Islet precursor cell (in vitro differentiated cells): Measurements from ENCODE around the gene UPK3BL2.
A peak's percentile ranks its signal among the peaks of the same experiment; 100 is the strongest.
"Not testable (repeated sequence)": the region's sequence is repeated elsewhere in the genome, so short reads cannot be mapped to it uniquely, and the experiment has no call there.

ENCODE experiments used
- DNase-seq: peaks from one replicate; pipeline ENCODE4 v3.0.0-alpha.2; 2018

Gene UPK3BL2

DNA sequence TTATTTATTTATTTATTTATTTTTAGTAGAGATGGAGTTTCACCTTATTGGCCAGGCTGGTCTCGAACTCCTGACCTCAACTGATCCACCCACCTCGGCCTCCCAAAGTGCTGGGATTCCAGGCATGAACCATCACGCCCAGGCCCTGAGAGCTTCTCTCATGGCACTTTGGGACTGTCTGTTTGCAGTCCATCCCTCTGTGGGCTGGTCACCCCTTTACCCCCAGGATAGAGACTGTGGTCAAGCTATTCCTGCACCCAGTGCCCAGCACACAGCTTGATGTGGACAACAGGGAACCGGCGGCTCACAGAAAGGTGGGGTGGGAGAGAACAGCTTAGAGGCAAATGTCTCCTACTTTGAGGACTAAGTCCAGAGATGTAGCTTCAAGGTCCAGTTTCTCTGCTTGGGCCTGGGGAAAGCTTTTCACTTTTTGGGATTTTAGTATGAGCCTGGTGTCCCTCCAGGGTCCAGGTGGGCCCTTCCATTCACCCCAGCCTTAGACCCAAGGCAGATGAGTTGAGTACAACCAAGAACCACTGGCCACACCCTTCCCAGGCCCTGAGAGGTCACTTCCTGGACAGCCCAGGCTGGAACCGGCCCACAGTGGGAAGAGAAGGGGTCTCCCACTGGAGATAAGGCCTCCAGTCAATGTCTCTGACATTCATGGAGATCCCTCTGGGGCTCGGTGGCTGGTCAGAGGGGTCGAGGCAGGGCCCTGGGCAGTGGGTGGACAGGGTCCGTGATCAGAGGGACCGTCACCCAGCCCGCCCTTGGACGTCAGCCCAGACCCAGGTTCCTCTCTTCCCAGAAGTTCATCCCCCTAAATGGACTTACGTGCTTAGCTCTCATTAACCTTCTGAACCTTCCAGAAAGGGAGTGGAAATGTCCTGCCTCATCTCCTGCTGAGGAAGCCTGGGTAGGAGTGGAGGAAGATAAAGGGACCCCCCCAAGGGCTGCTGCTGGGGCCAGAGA lies 15.4 kb downstream of the UPK3BL2 start:
- DNase-seq, result not testable (repeated sequence)

DNA sequence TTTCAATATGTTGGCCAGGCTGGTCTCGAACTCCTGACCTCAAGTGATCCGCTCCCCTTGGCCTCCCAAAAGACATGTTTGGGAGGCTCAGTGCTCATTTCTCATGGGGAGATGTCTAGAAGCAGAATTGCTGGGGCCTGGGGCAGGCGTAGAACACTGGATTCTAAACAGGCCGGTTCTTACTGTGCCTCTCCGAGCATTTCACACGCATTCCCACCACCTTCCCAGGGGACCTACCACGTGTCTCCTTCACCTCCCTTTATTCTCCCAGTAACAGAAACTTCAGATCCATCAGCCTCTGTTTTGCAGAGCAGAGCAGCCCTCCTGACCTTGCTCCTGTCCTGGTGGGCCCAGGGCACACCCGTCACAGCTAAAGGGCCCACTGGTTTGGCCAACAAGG lies 16.3 kb downstream of the UPK3BL2 start:
- DNase-seq, result not testable (repeated sequence)

DNA sequence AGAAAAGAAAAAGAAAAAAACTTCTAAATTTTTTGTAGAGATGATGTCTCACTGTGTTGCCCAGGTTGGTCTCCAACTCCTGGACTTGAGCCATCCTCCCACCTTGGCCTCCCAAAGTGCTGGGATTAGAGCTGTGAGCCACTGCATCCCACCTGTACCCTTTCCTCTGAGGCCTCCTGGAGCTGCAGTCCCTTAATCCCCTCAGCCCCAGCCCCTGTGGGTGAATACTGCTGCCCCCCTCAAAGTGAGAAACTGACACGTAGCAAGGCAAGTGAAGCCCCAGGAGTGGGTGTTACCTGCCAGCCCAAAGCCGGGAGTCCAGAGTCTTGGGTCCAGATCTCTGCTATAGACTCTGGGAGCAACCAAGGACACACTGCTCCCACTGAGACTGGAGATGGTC lies 18.7 kb downstream of the UPK3BL2 start:
- DNase-seq, result not testable (repeated sequence)

DNA sequence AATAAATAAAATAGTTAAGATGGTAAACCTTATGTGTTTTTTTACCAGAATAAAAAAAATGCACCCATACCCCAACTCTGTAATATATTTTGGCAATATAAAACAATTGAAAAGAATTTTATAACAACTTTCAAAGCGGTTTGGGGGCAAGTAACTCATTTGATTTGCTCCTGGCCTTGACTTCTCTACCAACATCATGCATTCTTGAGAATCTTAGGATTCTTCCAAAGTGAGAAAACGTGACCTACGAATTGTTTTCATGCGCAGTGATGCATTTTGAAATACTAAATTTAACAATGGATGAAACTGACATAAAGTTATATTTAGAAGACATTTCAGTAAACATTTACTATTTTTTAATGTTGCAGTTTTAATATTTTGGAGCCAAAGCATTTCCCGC lies 22.7 kb downstream of the UPK3BL2 start:
- DNase-seq, result not testable (repeated sequence)

DNA sequence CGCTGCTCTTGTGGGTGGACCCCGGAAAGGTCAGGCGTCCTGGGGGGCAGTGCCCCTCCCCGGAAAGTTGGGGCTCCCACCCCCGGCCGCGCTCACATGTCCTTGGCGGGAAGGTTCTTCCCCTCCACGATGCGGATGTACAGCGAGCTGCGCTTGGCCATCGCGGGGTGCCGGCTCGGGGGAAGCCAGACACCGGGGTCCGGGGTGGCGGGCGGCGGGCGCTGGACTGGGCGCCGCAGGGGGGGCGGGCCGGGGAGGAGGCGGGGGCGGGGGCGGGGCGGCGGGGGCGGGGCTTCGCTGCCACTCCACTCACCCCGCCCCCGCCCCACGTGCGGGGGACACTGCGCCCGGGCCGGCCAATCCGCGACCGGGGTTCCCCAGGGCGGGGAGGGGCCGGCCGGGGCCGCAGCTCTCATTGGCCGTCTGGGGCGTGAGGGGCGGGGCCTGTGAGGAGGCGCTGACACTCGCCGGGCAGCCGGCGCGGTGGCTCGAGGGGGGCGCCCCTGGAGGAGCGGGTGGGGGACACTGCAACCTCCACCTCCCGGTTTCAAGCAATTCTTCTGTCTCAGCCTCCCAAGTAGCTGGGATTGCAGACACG lies 25.8 kb downstream of the UPK3BL2 start, which contains the start of gene RASA4B:
TSS of gene RASA4B (minus strand) at position 228 of the 598 bp plus-strand sequence. CDS start at position 161, 67 bp downstream.
- peak; percentile 24 for DNase-seq

DNA sequence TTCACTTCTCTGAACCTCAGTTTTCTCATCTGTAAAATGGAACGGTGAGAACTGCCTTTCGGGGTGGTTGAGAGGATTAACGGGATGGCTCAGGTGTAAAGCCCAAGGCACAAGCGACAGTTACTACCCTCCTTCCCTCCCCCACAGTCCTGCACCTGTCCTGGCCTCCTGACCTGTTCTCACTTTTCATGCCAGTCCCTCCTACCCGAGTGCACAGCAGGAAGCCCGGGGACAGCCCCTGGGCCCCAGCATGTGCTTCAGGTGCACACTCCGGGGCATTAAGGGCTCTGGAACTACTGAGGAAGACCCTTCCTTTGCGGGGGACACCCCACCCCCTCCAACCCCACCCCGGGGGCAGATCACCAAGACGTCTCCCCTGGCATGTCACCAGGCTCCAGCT lies 26.5 kb downstream of the UPK3BL2 start:
- not testable (repeated sequence) for DNase-seq

DNA sequence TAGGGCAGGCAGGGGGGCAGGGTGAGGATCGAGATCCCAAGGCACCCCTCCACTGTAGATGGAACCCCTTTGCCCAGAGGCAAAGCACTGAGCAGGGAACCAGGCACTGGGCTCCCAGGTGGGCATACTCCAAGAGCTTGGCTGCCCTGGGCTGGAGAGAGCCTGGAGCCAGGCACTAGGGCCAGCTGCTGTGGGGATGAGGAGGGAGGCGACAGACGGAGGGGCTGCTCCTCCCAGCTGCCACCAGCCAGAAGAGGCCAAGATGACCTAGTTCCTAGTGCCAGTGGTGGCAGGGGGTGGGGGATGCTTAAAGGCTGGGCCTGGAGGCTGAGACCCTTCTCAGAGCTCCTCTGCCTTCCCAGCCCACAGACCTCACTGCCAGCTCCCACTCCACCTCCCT lies 27.6 kb downstream of the UPK3BL2 start:
- not testable (repeated sequence) for DNase-seq

DNA sequence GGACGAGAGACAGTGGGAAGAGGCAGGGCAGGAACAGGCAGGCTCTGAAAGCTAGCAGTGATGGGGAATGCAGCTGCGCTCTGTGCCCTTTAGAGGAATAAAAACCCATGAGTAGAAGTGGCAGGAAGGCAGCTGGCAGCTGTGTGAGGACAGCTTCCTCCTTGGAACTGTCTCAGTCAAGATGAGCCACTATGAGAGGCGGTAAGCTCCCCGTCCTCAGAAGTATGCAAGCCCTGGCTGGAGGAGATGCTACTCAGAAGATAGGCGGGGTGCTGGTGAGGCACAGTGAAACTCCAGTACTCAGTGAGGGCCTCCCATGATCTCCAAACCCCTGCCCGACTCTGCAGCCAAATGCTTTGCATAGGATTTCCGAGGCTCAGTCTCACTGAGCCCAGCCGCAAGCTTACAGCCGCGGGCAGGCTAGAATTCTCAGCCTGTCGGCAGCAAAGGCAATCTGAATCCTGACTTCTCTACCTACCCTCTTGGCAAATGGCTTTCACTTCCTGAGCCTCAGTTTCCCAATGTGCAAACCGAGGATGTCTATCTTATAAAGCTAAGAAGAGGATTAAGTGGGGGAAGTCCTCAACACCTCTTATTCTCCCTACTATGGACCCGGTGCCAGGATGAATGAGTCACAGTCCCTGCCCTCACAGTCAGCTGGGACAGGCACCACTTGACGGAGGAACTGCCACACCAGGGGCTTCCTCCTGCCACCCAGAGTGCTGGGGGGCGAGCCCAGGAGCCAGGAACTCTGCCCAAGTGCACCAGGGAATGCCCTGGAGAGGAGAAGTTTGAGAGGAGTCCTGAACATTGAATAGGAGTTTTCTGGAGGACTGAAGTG lies 28.4 kb downstream of the UPK3BL2 start:
- not testable (repeated sequence) for DNase-seq

DNA sequence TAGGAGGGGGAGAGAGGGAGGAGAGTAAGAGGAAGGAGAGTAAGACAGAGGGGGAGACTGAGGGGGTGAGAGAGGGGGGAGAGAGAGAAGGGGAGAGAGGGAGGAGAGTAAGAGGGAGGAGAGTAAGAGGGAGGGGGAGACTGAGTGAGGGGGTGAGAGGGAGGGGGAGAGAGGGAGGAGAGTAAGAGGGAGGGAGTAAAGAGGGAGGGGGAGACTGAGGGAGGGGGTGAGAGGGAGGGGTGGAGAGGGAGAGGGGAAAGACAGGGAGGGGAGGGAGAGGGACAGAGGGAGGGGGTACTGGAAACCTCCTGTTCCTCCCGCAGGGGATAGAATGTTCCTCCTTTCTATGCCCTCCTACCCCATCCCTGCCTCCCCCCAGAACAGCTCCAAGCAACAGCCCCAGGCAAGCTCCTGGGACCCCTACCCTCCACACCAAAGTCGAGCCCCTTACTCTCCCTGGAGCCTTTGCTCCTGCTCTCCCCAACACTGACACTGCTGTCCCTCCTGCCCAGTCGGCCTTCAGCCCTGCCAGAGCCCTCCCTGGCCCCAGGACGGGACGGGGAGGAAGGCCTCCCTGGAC lies 30.8 kb downstream of the UPK3BL2 start:
- DNase-seq, result peak; percentile 61

DNA sequence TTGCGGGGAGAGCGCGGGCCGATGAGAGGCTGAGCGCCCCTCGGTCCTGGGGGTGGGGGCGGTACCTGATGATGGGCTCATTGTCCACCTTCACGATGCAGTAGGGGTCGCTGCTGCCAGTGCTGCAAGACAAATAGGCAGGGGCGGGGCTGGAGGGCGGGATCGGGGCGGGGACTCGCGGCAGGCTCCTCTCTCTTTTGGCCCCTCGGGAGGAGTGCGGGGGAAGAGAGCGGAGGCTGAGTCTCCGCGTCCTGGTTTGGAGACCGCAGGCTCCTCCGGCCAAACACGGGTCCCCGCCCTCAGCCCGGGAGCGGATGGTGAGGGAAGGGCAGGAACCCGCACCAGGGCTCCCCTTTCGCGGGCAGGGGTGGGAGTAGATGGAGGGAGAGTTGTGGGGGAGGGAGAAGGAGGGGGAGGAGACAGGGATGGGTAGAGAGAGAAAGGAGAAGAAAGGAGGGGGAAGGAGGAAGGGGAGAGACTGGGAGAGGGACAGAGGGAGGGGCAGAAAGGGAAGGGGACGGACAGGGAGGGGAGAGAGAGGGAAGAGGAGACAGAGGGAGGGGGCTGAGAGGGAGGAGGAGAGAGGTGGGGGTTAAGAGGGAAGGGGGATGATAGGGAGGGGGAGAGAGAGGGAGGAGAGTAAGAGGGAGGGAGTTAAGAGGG lies 31.5 kb downstream of the UPK3BL2 start:
- DNase-seq, result not testable (repeated sequence)

DNA sequence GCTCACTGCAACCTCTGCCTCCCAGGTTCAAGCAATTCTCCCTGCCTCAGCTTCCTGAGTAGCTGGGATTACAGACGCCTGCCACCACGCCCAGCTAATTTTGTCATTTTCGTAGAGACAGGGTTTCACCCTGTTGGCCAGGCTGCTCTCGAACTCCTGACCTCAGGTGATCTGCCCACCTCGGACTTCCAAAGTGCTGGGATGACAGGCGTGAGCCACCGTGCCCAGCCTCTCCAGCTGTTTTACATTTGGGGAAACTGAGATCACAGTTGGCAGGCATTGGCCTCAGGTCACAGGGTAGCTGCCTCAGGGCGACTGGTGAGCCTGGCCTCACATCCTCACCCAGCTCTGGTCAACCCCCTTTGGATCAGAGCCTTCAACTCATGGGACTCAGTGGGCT lies 32.9 kb downstream of the UPK3BL2 start:
- DNase-seq, result not testable (repeated sequence)

DNA sequence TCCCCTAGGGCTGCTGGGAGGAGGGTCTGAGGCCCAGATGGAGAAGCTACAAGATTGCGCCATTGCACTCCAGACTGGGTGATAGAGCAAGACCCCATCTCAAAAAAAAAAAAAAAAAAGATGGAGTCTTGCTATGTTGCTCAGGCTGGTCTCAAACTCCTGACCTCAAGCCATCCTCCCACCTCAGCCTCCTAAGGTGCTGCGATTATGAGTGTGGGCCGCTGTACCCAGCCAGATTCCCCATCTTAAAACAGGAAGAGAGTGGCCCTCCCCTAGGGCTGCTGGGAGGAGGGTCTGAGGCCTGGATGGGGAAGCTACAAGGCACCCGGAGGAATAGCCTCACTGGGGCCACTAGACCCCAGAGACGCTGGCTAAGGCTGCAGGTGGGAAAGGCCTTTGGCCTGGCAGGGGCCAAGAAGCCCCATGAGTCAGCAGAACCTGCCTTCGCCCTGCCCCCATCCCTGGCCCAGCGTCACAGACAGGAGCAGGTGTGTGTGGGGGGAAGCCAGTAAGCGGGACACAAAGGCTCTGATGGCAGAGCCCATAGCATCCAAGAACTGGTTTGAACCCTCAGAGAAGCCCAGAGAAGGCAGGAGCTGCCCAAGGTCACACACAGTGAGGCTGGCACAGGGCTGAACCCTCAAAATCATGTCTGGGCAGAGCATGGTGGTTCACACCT lies 35.9 kb downstream of the UPK3BL2 start:
- DNase-seq, result not testable (repeated sequence)

DNA sequence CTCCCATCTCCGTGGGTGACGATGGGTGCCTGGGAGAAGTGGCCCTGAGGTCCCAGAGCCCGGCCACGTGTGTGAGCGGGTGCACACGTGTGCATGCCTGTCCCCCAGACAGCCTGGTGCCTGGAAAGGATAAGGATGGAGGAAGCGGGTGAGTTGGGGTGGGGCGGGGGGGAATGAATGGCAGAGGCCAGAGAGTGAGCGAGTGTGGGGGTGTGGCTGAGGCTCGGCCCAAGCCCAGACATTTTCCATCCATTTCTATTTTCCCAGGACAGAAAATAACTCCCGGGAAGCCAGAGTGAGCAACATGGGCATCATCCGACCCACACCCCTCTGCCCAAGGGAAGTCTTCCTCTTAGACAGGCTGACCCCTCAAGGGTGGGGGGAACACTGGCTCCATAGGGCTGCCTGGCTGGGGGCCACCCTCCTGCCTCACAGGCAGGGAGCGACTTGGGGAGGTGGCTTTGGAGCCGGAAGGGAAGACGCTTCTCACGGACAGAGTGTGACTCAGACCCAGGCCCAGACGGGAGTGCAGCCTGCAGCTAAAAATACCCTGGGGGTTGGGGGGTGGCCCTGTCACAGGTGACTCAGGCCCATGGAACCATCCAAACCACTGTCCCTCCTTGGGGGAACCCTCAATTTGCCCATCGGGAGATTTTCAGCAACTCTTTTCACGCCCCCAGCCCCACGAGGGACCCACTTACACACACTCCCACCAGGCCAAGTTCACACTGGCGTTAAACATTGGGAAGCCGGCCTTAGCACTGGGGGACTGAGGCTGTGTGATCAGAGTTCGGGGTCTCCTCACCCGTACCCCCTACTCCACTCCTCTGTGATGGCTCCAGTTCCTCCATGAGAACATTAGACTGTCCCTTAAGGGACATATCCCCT lies 38.0 kb downstream of the UPK3BL2 start:
- not testable (repeated sequence) for DNase-seq

DNA sequence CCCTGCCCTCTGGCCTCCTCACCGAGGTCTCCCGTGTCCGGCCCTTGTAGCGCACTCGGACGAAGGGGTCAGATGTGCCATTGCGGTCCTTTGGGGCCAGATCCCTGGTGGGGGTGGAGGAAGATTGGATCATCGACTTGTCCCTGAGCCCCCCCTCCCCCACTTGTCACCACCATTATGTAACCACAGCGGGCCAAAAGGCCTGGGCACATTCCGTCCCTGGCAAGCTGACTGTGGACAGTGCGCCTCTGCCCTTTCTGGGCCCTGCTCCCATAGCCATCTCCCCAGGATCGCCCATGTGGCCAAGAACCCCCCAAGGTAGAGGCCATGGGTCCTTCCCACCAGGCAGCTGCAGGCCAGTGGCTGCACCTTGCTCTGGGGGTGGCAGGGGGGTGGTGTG lies 40.4 kb downstream of the UPK3BL2 start:
- DNase-seq, result not testable (repeated sequence)

DNA sequence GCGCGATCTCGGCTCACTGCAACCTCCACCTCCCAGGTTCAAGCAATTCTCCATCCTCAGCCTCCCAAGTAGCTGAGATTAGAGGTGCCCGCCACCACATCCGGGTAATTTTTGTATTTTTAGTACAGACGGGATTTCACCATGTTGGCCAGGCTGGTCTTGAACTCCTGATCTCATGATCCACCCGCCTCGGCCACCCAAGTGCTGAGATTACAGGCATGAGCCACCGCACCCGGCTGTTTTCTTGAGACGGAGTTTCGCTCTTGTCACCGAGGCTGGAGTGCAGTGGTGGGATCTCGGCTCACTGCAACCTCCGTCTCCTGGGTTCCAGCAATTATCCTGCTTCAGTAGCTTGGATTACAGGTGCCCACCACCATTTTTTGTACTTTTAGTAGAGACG lies 45.2 kb downstream of the UPK3BL2 start:
- not testable (repeated sequence) for DNase-seq

DNA sequence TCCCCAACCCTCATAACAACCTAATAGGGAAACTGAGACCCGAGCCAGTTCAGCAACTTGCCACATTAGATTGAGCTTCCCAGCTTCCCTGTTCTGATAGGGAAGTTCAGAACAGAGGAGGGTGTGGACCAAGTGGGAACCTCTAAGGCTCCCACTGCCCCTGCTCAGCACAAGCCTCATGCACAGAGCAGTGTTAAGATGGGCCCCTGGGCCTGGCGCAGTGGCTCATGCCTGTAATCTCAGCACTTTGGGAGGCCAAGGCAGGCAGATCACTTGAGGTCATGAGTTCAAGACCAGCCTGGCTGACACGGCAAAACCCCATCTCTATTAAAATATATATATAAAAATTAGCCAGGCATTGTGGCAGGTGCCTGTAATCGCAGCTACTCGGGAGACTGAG lies 46.2 kb downstream of the UPK3BL2 start:
- DNase-seq, result not testable (repeated sequence)

DNA sequence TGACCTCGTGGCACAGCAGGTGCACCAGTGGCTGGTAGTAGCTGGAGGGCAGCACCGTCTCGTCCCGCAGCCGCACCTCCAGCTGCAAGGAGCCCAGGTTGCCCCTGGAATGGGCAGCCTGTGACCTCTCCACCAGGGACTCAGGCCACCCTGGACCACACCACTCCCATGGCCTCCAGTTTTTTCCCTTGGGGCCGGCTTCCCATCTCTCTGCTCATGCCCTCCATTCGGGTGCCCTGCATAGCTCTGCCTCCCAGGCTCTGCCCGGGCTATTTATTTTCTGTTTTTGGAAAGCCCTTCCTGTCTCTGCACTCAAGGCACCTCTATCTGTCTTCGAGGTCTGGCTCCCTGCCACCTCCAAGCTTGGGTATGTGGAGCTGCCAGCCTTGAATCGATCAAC lies 46.6 kb downstream of the UPK3BL2 start:
- DNase-seq, result not testable (repeated sequence)

DNA sequence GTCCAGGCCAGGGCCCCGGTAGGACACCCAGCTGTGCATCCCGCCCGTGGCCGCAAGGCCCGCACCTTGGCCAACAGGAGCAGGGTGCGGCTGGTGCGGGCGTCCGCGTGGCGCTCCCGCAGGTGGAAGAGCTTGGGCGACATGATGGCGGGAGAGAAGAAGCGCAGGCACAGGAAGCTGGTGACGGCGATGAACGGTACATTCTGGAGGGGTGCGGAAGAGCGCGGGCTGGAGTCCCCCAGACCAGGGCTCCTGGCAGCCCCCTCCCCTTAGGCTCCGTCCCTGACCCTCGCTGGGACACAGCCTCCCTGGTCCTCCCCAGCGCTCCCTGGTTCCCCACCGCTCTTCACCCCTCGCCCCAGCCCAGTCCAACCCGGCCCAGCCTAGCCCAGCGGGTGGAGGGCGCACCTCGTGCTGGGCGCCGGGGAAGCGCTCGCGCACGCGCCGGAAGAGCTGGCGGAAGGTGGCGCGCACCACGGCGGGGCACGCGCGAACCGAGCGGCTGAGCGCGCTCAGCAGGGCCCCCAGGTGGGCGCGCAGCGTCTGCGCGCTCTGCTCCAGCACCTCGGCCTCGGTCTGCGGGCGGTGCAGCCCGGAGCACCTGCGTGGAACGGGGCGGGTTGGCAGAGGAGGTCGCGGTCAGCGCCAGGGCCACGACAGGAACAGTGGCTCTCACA lies 48.9 kb downstream of the UPK3BL2 start:
- not testable (repeated sequence) for DNase-seq

DNA sequence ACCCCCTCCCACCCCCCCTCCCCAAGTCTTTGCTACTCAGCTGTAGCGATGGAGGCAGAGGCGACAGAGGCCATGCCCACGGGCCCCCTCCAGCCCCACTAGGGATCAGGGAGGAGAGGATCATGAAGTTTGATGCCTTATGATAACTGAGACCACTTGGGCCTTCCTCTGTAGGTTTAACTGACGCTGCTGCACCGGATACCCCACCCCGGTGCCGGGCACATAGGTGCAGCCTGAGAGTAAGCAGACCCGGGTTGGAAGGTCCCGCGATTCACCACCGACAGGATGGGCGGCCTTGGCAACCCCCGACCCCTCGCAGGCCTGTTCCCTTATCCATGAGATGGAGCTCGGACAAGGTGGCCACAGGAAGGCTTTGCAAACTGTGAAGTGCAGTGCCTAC lies 49.5 kb downstream of the UPK3BL2 start:
- DNase-seq, result not testable (repeated sequence)
